Neuronal stem cell (in vitro differentiated cells): ENCODE measurements around the gene STT3B.

ENCODE experiments used
- DNase-seq: peaks from one replicate; pipeline ENCODE4 v3.0.0-alpha.2; 2013; ENCODE audit warnings: low spot score
- H2AFZ ChIP-seq: one replicate; pipeline ENCODE4 v1.6.1; 2013; ENCODE audit warnings: mild to moderate bottlenecking, low read length, inconsistent platforms
- H2AK5ac ChIP-seq: 2 replicates; pipeline ENCODE4 v1.6.1; 2013; ENCODE audit warnings: low read depth, mild to moderate bottlenecking, inconsistent platforms, low read length, moderate library complexity, mixed read lengths
- H2BK120ac ChIP-seq: 2 replicates; pipeline ENCODE4 v1.6.1; 2013; ENCODE audit warnings: low read depth, mild to moderate bottlenecking, inconsistent platforms, low read length, moderate library complexity, mixed read lengths
- H2BK12ac ChIP-seq: one replicate; pipeline ENCODE4 v1.6.1; 2013; ENCODE audit warnings: low read length, inconsistent platforms
- H2BK15ac ChIP-seq: 2 replicates; pipeline ENCODE4 v1.6.1; 2013; ENCODE audit warnings: mild to moderate bottlenecking, low read length, inconsistent platforms, mixed read lengths
- H2BK5ac ChIP-seq: one replicate; pipeline ENCODE4 v1.6.1; 2013; ENCODE audit warnings: inconsistent platforms, mild to moderate bottlenecking, low read length, moderate library complexity
- H3K14ac ChIP-seq: one replicate; pipeline ENCODE4 v1.6.1; 2013; ENCODE audit warnings: low read length, inconsistent platforms
- H3K18ac ChIP-seq: 2 replicates; pipeline ENCODE4 v1.6.1; 2013; ENCODE audit warnings: low read length, inconsistent platforms
- H3K23ac ChIP-seq: 2 replicates; pipeline ENCODE4 v1.6.1; 2013; ENCODE audit warnings: low read depth, mild to moderate bottlenecking, mixed read lengths, low read length, inconsistent platforms; ENCODE audit not compliant: poor library complexity
- H3K27ac ChIP-seq: replicated peaks from 3 replicates; pipeline ENCODE4 v1.5.1; 2013; ENCODE audit warnings: low read length, inconsistent platforms
- H3K27me3 ChIP-seq, 3 experiments: 2 replicates each; pipeline ENCODE4 v1.6.1; 2013; ENCODE audit warnings: low read length in 3 of 3, mild to moderate bottlenecking in 2 of 3, inconsistent platforms in 1 of 3, low read depth in 1 of 3, mixed read lengths in 1 of 3, moderate library complexity in 1 of 3; ENCODE audit not compliant: control insufficient read depth in 3 of 3, insufficient read depth in 3 of 3
- H3K36me3 ChIP-seq, 2 donors: replicated peaks in 1 of 2; 2 replicates each; pipeline ENCODE4 v1.6.1; 2013; ENCODE audit warnings: low read length in 2 of 2; ENCODE audit not compliant: control insufficient read depth in 2 of 2, insufficient read depth in 2 of 2
- H3K4ac ChIP-seq: 2 replicates; pipeline ENCODE4 v1.6.1; 2013; ENCODE audit warnings: inconsistent platforms, mild to moderate bottlenecking, low read length, moderate library complexity
- H3K4me1 ChIP-seq, 2 donors: 1 replicate in 1 of 2; 2 replicates in 1 of 2; pipeline ENCODE4 v1.6.1; 2013; ENCODE audit warnings: low read length in 2 of 2, low read depth in 1 of 2; ENCODE audit not compliant: control insufficient read depth in 2 of 2, insufficient read depth in 1 of 2
- H3K4me2 ChIP-seq: one replicate; pipeline ENCODE4 v1.6.1; 2013; ENCODE audit warnings: mild to moderate bottlenecking, low read length, inconsistent platforms; ENCODE audit not compliant: insufficient read depth, poor library complexity, severe bottlenecking
- H3K4me3 ChIP-seq, 2 donors: 2 replicates each; pipeline ENCODE4 v1.5.1; 2013; ENCODE audit warnings: low read length in 2 of 2, mild to moderate bottlenecking in 2 of 2, inconsistent platforms in 1 of 2, moderate library complexity in 1 of 2
- H3K79me1 ChIP-seq: one replicate; pipeline ENCODE4 v1.6.1; 2013; ENCODE audit warnings: low read depth, mild to moderate bottlenecking, inconsistent platforms, low read length, moderate library complexity
- H3K9ac ChIP-seq: one replicate; pipeline ENCODE4 v1.6.1; 2013; ENCODE audit warnings: mild to moderate bottlenecking, low read depth, low read length, inconsistent platforms; ENCODE audit not compliant: poor library complexity
- H3K9me3 ChIP-seq, 2 donors: replicated peaks in 1 of 2; 2 replicates each; pipeline versions ENCODE3 to v1.6.1; 2013; ENCODE audit warnings: low read length in 2 of 2, mild to moderate bottlenecking in 2 of 2, inconsistent platforms in 1 of 2, low read depth in 1 of 2, mixed read lengths in 1 of 2, moderate library complexity in 1 of 2; ENCODE audit not compliant: control insufficient read depth in 2 of 2, insufficient read depth in 1 of 2
- H4K8ac ChIP-seq: one replicate; pipeline ENCODE4 v1.6.1; 2013; ENCODE audit warnings: low read depth, mild to moderate bottlenecking, inconsistent platforms, low read length, moderate library complexity
- H4K91ac ChIP-seq: one replicate; pipeline ENCODE4 v1.6.1; 2013; ENCODE audit warnings: low read length, low read depth, mild to moderate bottlenecking, inconsistent platforms; ENCODE audit not compliant: poor library complexity
- WGBS, 2 donors: extraction: QIAGEN DNeasy Blood & Tissue Kit; methylation state at CpG; one replicate each; pipeline ENCODE4 v1.1.7; 2013; ENCODE audit warnings: missing lambda C conversion rate in 2 of 2, mixed read lengths in 1 of 2; ENCODE audit not compliant: insufficient read length in 2 of 2, insufficient replicate concordance in 1 of 2; ENCODE audit errors: extremely low coverage in 2 of 2; 5-methylcytosine and 5-hydroxymethylcytosine counted together

STT3B gene

DNA sequence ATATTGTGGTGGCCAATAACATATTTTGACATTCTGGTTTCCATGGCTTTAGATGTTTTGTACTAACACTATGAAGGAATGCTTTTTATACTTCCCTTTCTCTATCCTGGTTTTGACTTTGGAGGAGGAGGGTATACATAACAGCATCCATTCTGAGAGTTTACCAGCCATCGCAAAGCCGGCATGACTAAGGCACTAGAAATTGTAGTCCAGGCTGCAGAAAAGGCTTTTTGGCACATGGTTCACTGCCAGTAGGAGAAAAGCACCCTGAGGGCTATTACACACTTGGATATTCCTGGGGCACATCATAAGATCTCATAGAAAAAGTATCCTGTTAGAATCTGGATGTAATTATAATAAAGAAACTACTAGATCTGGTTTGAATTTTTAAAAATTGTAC is 101.8 kb downstream of the STT3B start:
- H2BK12ac ChIP-seq, result no peak overlapping the region
- H3K9ac ChIP-seq, result no peak overlapping the region
- no peaks in the 10 kb centered on the region for H3K4me1 ChIP-seq
- no peak for DNase-seq
- H3K27me3 ChIP-seq, result no peaks in the 10 kb centered on the region
- no peak overlapping the region for H3K27ac ChIP-seq
- WGBS, 2 donors, result no CpG with 5 or more reads among the region's 2 CpGs
- no peak overlapping the region for H4K91ac ChIP-seq
- no peak overlapping the region for H2BK15ac ChIP-seq
- no peak overlapping the region for H4K8ac ChIP-seq
- no peak overlapping the region for H3K4me2 ChIP-seq
- H3K36me3 ChIP-seq, result peaks cover 2 to 89% of the 10 kb centered on the region in 2 donors
- no peak overlapping the region for H3K4me3 ChIP-seq
- H2BK5ac ChIP-seq, result no peak overlapping the region
- H3K18ac ChIP-seq, result no peak overlapping the region
- no peak overlapping the region for H2AFZ ChIP-seq
- H2AK5ac ChIP-seq, result no peak overlapping the region
- no peaks in the 10 kb centered on the region for H3K9me3 ChIP-seq
- H3K4ac ChIP-seq, result no peak overlapping the region
- no peak overlapping the region for H2BK120ac ChIP-seq
- no peak overlapping the region for H3K14ac ChIP-seq
- H3K23ac ChIP-seq, result no peak overlapping the region
- H3K79me1 ChIP-seq, result no peaks in the 10 kb centered on the region

DNA sequence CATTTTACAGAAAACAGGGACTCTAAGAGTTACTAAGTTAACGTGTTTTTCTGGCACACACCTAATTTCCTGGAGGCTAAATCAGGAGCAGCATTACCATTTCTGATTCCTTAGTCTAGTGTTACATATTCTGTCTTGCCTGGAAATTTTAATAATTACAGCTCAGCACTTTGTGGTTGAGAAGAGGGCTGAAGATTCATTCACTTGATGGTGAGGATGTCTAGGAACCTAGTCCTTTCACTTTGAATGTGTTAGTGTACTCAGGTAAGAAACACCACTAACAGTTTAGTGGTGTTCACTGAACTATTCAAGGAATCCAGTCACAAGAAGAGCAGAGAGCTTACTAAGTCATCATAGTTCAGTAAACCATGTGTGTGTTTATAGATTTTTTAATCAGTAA is 102.8 kb downstream of the STT3B start:
- no CpG with 5 or more reads among the region's 1 CpG for whole genome bisulfite sequencing, 2 donors
- no peak for DNase-seq
- Histone ChIP-seq H3K4me2 (no peak overlapping the region), H4K8ac (no peak overlapping the region), H3K4me3 (no peak overlapping the region), H2AFZ (no peak overlapping the region), H3K23ac (no peak overlapping the region), H3K79me1 (no peaks in the 10 kb centered on the region), H3K9me3 (no peaks in the 10 kb centered on the region), H3K4ac (no peak overlapping the region), H3K14ac (no peak overlapping the region), H4K91ac (no peak overlapping the region), H2BK15ac (no peak overlapping the region), H3K9ac (no peak overlapping the region), H2BK12ac (no peak overlapping the region), H3K18ac (no peak overlapping the region), H3K27ac (no peak overlapping the region), H2BK5ac (no peak overlapping the region), H2AK5ac (no peak overlapping the region), H3K27me3 (no peaks in the 10 kb centered on the region), H2BK120ac (no peak overlapping the region), H3K36me3 (peaks cover 2 to 78% of the 10 kb centered on the region in 2 donors), H3K4me1 (no peaks in the 10 kb centered on the region)

DNA sequence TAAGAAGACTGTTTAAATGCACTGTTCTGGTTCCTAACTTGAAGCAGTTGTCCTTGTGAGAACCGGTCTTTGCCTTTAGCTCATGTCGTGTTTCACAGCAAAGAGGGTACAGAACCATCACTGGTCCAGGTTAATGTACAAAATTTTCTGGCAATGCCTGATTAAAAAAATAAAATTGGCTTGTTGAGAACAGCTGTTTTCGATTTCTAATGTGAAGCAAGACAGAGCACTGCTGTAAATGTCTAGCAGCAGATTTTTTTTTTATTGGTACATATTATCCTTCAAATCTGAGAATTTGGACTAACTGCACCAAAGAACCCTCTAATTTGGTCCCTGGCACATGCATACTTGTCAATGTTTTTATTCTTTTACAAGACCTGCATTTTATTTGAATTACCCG is 103.3 kb downstream of the STT3B start:
- no peak overlapping the region for H3K27ac ChIP-seq
- no peak for DNase-seq
- no peak overlapping the region for H2BK15ac ChIP-seq
- H4K91ac ChIP-seq, result no peak overlapping the region
- no peak overlapping the region for H3K23ac ChIP-seq
- no CpG with 5 or more reads among the region's 4 CpGs for WGBS, 2 donors
- H3K79me1 ChIP-seq, result no peaks in the 10 kb centered on the region
- H2BK12ac ChIP-seq, result no peak overlapping the region
- no peak overlapping the region for H3K4ac ChIP-seq
- H3K4me2 ChIP-seq, result no peak overlapping the region
- no peak overlapping the region for H3K9ac ChIP-seq
- H3K18ac ChIP-seq, result no peak overlapping the region
- H3K27me3 ChIP-seq, result no peaks in the 10 kb centered on the region
- peaks cover 2 to 73% of the 10 kb centered on the region in 2 donors for H3K36me3 ChIP-seq
- no peak overlapping the region for H2AK5ac ChIP-seq
- no peak overlapping the region for H3K14ac ChIP-seq
- no peak overlapping the region for H2BK120ac ChIP-seq
- H2AFZ ChIP-seq, result no peak overlapping the region
- no peaks in the 10 kb centered on the region for H3K9me3 ChIP-seq
- H4K8ac ChIP-seq, result no peak overlapping the region
- no peaks in the 10 kb centered on the region for H3K4me1 ChIP-seq
- H2BK5ac ChIP-seq, result no peak overlapping the region
- no peak overlapping the region for H3K4me3 ChIP-seq

DNA sequence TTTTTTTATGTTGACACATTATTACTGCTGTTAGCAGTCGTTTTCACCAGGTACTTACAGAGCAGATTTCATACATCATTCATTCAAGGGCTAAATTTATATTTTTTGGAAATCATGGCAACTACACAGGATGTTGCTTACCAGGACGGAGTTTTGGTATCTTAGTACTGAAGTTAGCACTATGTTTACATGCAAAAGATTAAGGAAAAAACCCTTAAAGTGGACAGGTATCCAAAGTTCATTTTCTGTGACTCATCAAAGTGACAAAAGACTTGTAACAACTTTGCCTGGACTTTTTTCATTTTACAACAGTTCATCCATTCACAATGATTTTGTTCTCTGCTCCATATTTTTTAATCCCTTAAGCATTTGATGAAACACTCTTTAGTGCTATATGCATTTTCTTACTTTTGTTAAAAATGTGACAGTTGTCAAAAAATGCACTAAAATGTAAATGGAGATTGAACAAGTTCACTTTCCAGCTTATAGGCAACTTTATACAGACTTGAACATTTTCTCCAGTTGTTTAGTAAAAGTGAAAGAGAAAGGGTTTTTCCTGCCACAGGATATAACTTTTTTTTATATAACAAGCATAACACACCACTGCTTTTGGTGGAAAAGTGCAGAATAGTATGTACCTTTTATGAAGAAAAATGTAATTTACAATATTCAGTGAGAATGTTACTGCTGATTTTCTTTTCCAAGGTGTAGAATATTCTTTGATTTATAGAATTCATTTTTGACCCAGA is 104.1 kb downstream of the STT3B start:
- Histone ChIP-seq H3K36me3 (peaks cover 0 to 65% of the 10 kb centered on the region in 2 donors), H3K4me2 (no peak overlapping the region), H2AFZ (no peak overlapping the region), H3K23ac (no peak overlapping the region), H4K8ac (no peak overlapping the region), H3K4me1 (no peaks in the 10 kb centered on the region), H3K9me3 (no peaks in the 10 kb centered on the region), H3K14ac (no peak overlapping the region), H3K18ac (no peak overlapping the region), H3K27ac (no peak overlapping the region), H3K4ac (no peak overlapping the region), H2BK120ac (no peak overlapping the region), H3K27me3 (no peaks in the 10 kb centered on the region), H4K91ac (no peak overlapping the region), H2BK5ac (no peak overlapping the region), H3K4me3 (no peak overlapping the region), H3K9ac (no peak overlapping the region), H2AK5ac (no peak overlapping the region), H2BK15ac (no peak overlapping the region), H2BK12ac (no peak overlapping the region), H3K79me1 (no peaks in the 10 kb centered on the region)
- no CpG with 5 or more reads among the region's 2 CpGs for WGBS, 2 donors
- no peak for DNase-seq
